HCT116 (cell line): ENCODE measurements around the gene ZNF746. TPM values are rescaled to one million over a fixed set of nuclear protein-coding genes. Genes with fewer than 3 reads are reported as not detected.
"Not testable (repeated sequence)": the region's sequence is repeated elsewhere in the genome, so short reads cannot be mapped to it uniquely, and the experiment has no call there.

Experiments used
- ATAC-seq: fragments of 200-7000 bp; cut with Tn5 transposase; 2 replicates; pipeline ENCODE4 v1.9.1; 2020; ENCODE audit warnings: mild to moderate bottlenecking, moderate library complexity
- BruUV-seq: library from RNA; stranded (reverse); fragments of 400-500 nt; replicated peaks from 2 replicates; lab custom pipeline; 2021; lab: Mats Ljungman, UMichigan
- CTCF ChIA-PET: fragments of 300-600 bp; sonication (Branson Sonifier 250); formaldehyde crosslinking; loops from one replicate; lab custom pipeline; 2021; ENCODE audit warnings: antibody characterized with exemption; lab: Charles Lee
- POLR2A ChIA-PET: fragments of 300-600, 350-600 bp; sonication (Branson Sonifier 250); formaldehyde crosslinking; loops from one replicate; lab custom pipeline; 2021; ENCODE audit warnings: antibody characterized with exemption; lab: Charles Lee
- RAD21 ChIA-PET, 2 experiments: fragments of 300-600 bp; sonication (Branson Sonifier 250); formaldehyde crosslinking; loops; one replicate each; lab custom pipeline; 2023; ENCODE audit warnings: low total read pairs in 2 of 2; ENCODE audit not compliant: uncharacterized antibody in 2 of 2, unreplicated experiment in 2 of 2, low non-redundant PET in 1 of 2; lab: Charles Lee
- DNase-seq: peaks from one replicate; pipeline ENCODE4 v3.0.0-alpha.2; 2010; ENCODE audit warnings: low read depth, low spot score
- H2AFZ ChIP-seq: fragments of 200-600 bp; shearing (Covaris generic), sonication (generic); 2 replicates; pipeline ENCODE4 v1.6.1; 2017; ENCODE audit warnings: low read depth, mixed run types, mixed read lengths, antibody characterized with exemption, low read length; ENCODE audit not compliant: poor library complexity, severe bottlenecking
- H3K27ac ChIP-seq: 2 replicates; pipeline ENCODE4 v1.5.1; 2012; ENCODE audit warnings: low read depth, low read length
- H3K27me3 ChIP-seq: fragments of 200-600 bp; sonication (generic); 2 replicates; pipeline ENCODE4 v1.6.1; 2016; ENCODE audit warnings: mixed run types, low read length, mixed read lengths; ENCODE audit not compliant: insufficient read depth
- H3K36me3 ChIP-seq, 2 experiments: fragments of 200-500 bp in 1 of 2; fragments of 200-600 bp in 1 of 2; sonication (Bioruptor generic) in 1 of 2; sonication (generic) in 1 of 2; 2 replicates each; pipeline versions ENCODE4 v1.5.1 to v1.6.1; 2014 to 2016; ENCODE audit warnings: low read length in 2 of 2, inconsistent platforms in 1 of 2, mixed read lengths in 1 of 2, mixed run types in 1 of 2; ENCODE audit not compliant: insufficient read depth in 2 of 2, control insufficient read depth in 1 of 2
- H3K4me1 ChIP-seq, 2 experiments: fragments of 200-600 bp in 1 of 2; sonication (generic) in 1 of 2; 2 replicates each; pipeline versions ENCODE4 v1.5.1 to v1.6.1; 2012 to 2017; ENCODE audit warnings: low read length in 2 of 2, inconsistent platforms in 1 of 2, mild to moderate bottlenecking in 1 of 2, mixed read lengths in 1 of 2, mixed run types in 1 of 2, moderate library complexity in 1 of 2; ENCODE audit not compliant: insufficient read depth in 2 of 2, control insufficient read depth in 1 of 2
- H3K4me2 ChIP-seq: fragments of 200-600 bp; sonication (generic); 2 replicates; pipeline ENCODE4 v1.6.1; 2017; ENCODE audit warnings: mixed run types, low read length, mixed read lengths
- H3K4me3 ChIP-seq, 2 experiments: fragments of 200-600 bp in 1 of 2; sonication (generic) in 1 of 2; replicated peaks in 1 of 2; 2 replicates each; pipeline ENCODE4 v1.5.1; 2011 to 2016; ENCODE audit warnings: low read length in 2 of 2, control low read depth in 1 of 2, low read depth in 1 of 2, mild to moderate bottlenecking in 1 of 2, mixed read lengths in 1 of 2, mixed run types in 1 of 2
- H3K79me2 ChIP-seq: fragments of 200-600 bp; sonication (generic); 2 replicates; pipeline ENCODE4 v1.6.1; 2017; ENCODE audit warnings: mild to moderate bottlenecking, mixed run types, low read length, moderate library complexity, mixed read lengths; ENCODE audit not compliant: insufficient read depth
- H3K9ac ChIP-seq: fragments of 200-600 bp; sonication (generic); 2 replicates; pipeline ENCODE4 v1.6.1; 2016; ENCODE audit warnings: low read length, mixed read lengths
- H3K9me2 ChIP-seq: fragments of 200-600 bp; sonication (generic), shearing (Covaris generic); 2 replicates; pipeline ENCODE4 v1.6.1; 2017; ENCODE audit warnings: mixed run types, mild to moderate bottlenecking, moderate library complexity; ENCODE audit not compliant: insufficient read depth
- H3K9me3 ChIP-seq, 2 experiments: fragments of 200-500 bp in 1 of 2; fragments of 200-600 bp in 1 of 2; sonication (Bioruptor generic) in 1 of 2; sonication (generic) in 1 of 2; 2 replicates each; pipeline ENCODE4 v1.6.1; 2014 to 2017; ENCODE audit warnings: low read length in 2 of 2, mixed read lengths in 2 of 2, inconsistent platforms in 1 of 2, low read depth in 1 of 2, mild to moderate bottlenecking in 1 of 2, mixed run types in 1 of 2, moderate library complexity in 1 of 2; ENCODE audit not compliant: control insufficient read depth in 1 of 2, insufficient read depth in 1 of 2
- H4K20me1 ChIP-seq: fragments of 200-600 bp; sonication (generic), shearing (Covaris generic); 2 replicates; pipeline ENCODE4 v1.6.1; 2017; ENCODE audit warnings: mixed run types, mild to moderate bottlenecking, moderate library complexity; ENCODE audit not compliant: insufficient read depth
- ATF3 ChIP-seq: IDR thresholded peaks from 2 replicates; pipeline ENCODE4 v1.6.1; 2012
- CEBPB ChIP-seq: IDR thresholded peaks from 2 replicates; pipeline ENCODE4 v1.6.1; 2012; ENCODE audit warnings: low read depth
- ELF1 ChIP-seq: IDR thresholded peaks from 2 replicates; pipeline ENCODE4 v1.6.1; 2012; ENCODE audit warnings: low read depth, borderline replicate concordance
- EZH2 ChIP-seq: fragments of 200-600 bp; sonication (generic); IDR thresholded peaks from 2 replicates; pipeline ENCODE4 v1.6.1; 2017; ENCODE audit warnings: antibody characterized with exemption, mixed run types
- EZH2phosphoT487 ChIP-seq: fragments of 200-600 bp; IDR thresholded peaks from 2 replicates; pipeline ENCODE4 v1.6.1; 2018; ENCODE audit warnings: antibody characterized with exemption, borderline replicate concordance
- RAD21 ChIP-seq: IDR thresholded peaks from 2 replicates; pipeline ENCODE4 v1.6.1; 2012; ENCODE audit warnings: low read depth, mild to moderate bottlenecking
- REST ChIP-seq: IDR thresholded peaks from 2 replicates; pipeline ENCODE4 v1.6.1; 2012; ENCODE audit warnings: low read depth
- SP1 ChIP-seq: IDR thresholded peaks from 2 replicates; pipeline ENCODE4 v1.6.1; 2012; ENCODE audit warnings: low read depth
- ZFX ChIP-seq: fragments of 450-650 bp; IDR thresholded peaks from 2 replicates; pipeline ENCODE4 v1.6.1; 2017
- ZNF274 ChIP-seq: fragments of 200-500 bp; sonication (Bioruptor generic); IDR thresholded peaks from 2 replicates; pipeline ENCODE4 v1.6.1; 2014; ENCODE audit warnings: mild to moderate bottlenecking, low read depth, low read length, inconsistent platforms
- intact Hi-C: fragments of 100-400 bp; cut with micrococcal nuclease; formaldehyde crosslinking; loops from 2 replicates; pipeline ENCODE4 v1.10.0; 2022
- total RNA-seq: library from RNA; stranded (reverse); gene quantifications from one replicate; pipeline ENCODE4 v1.2.1, GENCODE V29; 2021; ENCODE audit not compliant: unreplicated experiment

ZNF746 gene
- total RNA-seq, 1 experiment from 2014 or later: 18.7 TPM

- Histone ChIP-seq H4K20me1 (no peaks in the 10 kb centered on the region), H3K27ac (no peak overlapping the region), H3K36me3 (peaks cover 30 to 31% of the 10 kb centered on the region in 2 experiments), H3K4me3 (no peak overlapping the region), H3K4me2 (no peak overlapping the region), H3K27me3 (no peaks in the 10 kb centered on the region), H3K4me1 (no peaks in the 10 kb centered on the region), H3K9ac (no peak overlapping the region), H3K9me2 (no peaks in the 10 kb centered on the region), H3K9me3 (no peaks in the 10 kb centered on the region), H2AFZ (no peak overlapping the region), H3K79me2 (no peaks in the 10 kb centered on the region)
- ChIA-PET POLR2A (no interaction called here), RAD21 (no interaction called here), CTCF (no interaction called here)
- intact Hi-C loops: no loop called here
- ATAC-seq (no peak), DNase-seq (no peak)
- no TSS peak for BruUV-seq
- TF ChIP-seq CEBPB: no peak
- no peak for TF ChIP-seq REST
- no peak for TF ChIP-seq ATF3
- no peak for TF ChIP-seq ZFX
- no peak for TF ChIP-seq SP1
- no peak for TF ChIP-seq EZH2phosphoT487
- TF ChIP-seq ELF1: no peak
- no peak for TF ChIP-seq RAD21
- no peak for TF ChIP-seq ZNF274
- TF ChIP-seq EZH2: no peak
These were observed 48.6 kb downstream of the ZNF746 start for GRCh38 chr7:149448961-149449360.

GRCh38 chr7:149446026-149446425, 51.6 kb downstream of the ZNF746 start:
- H3K4me1 ChIP-seq, CTCF ChIA-PET, H3K27me3 ChIP-seq, H2AFZ ChIP-seq, H3K4me3 ChIP-seq, BruUV-seq, H4K20me1 ChIP-seq, H3K9me2 ChIP-seq, H3K4me2 ChIP-seq, ATAC-seq, RAD21 ChIA-PET, intact Hi-C loops, DNase-seq, POLR2A ChIA-PET, H3K27ac ChIP-seq, H3K9ac ChIP-seq, H3K9me3 ChIP-seq, H3K79me2 ChIP-seq: not testable (repeated sequence)
- H3K36me3 ChIP-seq: peaks cover 19 to 27% of the 10 kb centered on the region in 2 experiments
